Thyroid gland (tissue), 4 donors: Measurements from ENCODE around the gene MPPED2.

Experiments
- CTCF ChIP-seq, 6 experiments: fragments of 200-600 bp in 3 of 6; fragments of 450-650 bp in 3 of 6; sonication (generic) in 3 of 6; IDR thresholded peaks; one replicate each; pipeline ENCODE4 v1.5.1; 2016 to 2019; ENCODE audit warnings: antibody characterized with exemption in 6 of 6, mild to moderate bottlenecking in 2 of 6, inconsistent platforms in 1 of 6, moderate library complexity in 1 of 6
- POLR2A ChIP-seq, 2 donors: fragments of 450-650 bp; IDR thresholded peaks; one replicate each; pipeline ENCODE4 v1.6.1; 2017; ENCODE audit warnings: antibody characterized with exemption in 2 of 2, mild to moderate bottlenecking in 2 of 2, moderate library complexity in 1 of 2

- TF ChIP-seq CTCF (IDR thresholded peaks at IDR 0.05) (no peak), POLR2A (IDR thresholded peaks at IDR 0.05) (no peak)
Observed at GRCh38 chr11:30483056-30483455, 103.1 kb downstream of the MPPED2 start.
